Pancreas (tissue), 10 donors: ENCODE measurements around the gene ELP5. TPM values are rescaled to one million over a fixed set of nuclear protein-coding genes. Genes with fewer than 3 reads are reported as not detected.
A peak's percentile ranks its signal among the peaks of the same experiment; 100 is the strongest.

ENCODE experiments used
- ATAC-seq, 4 donors: fragments of 200-7000 bp; cut with Tn5 transposase; one replicate each; pipeline versions ENCODE4 v1.8.0 to v1.9.1; 2020; ENCODE audit warnings: mild to moderate bottlenecking in 4 of 4, moderate library complexity in 4 of 4
- DNase-seq, 6 donors: peaks; one replicate each; pipeline ENCODE4 v3.0.0-alpha.2; 2020
- FAIRE-seq: peaks from 2 replicates; lab custom pipeline; 2012; peaks lifted over from hg19 to GRCh38; lab: Jason Lieb, UNC
- H3K27ac ChIP-seq, 4 donors: fragments of 200-600 bp; sonication (generic); 1 replicate in 3 of 4; 2 replicates in 1 of 4; pipeline versions ENCODE4 v1.5.0 to v1.8.0; 2020
- H3K27me3 ChIP-seq, 4 donors: fragments of 200-600 bp; one replicate each; pipeline ENCODE4 v1.8.0; 2021
- H3K36me3 ChIP-seq, 3 donors: fragments of 200-600 bp; sonication (generic) in 1 of 3; one replicate each; pipeline versions ENCODE4 v1.5.0 to v1.8.0; 2020 to 2021
- H3K4me1 ChIP-seq, 3 donors: fragments of 200-600 bp; one replicate each; pipeline ENCODE4 v1.8.0; 2021
- H3K4me3 ChIP-seq, 4 donors: fragments of 200-600 bp; sonication (generic) in 2 of 4; one replicate each; pipeline versions ENCODE4 v1.5.0 to v1.8.0; 2020 to 2021
- H3K9me3 ChIP-seq, 4 donors: fragments of 200-600 bp; one replicate each; pipeline ENCODE4 v1.8.0; 2021
- WGBS, 2 donors: extraction: QIAGEN DNeasy Blood & Tissue Kit; methylation state at CpG; one replicate each; pipeline ENCODE4 v1.1.7; 2013; 5-methylcytosine and 5-hydroxymethylcytosine counted together
- intact Hi-C, 3 donors: fragments of 100-400 bp; cut with DNase I; formaldehyde crosslinking; loops; one replicate each; pipeline versions ENCODE4 v1.11.1 to v1.14.2; 2022
- polyA plus RNA-seq, 2 donors: library from polyadenylated mRNA; stranded (reverse); fragments of 200-250 nt; gene quantifications; one replicate each; pipeline ENCODE4 v1.2.3, GENCODE V29; 2013
- total RNA-seq, 6 donors: library from RNA; stranded (reverse); fragmentation: NEBNext Ultra II Directional in 4 of 6; extraction: Animal tissue kit (Norgen Biotek cat#: 25700) in 4 of 6; gene quantifications; one replicate each; pipeline versions ENCODE4 v1.2.1 to v1.2.4, GENCODE V29; 2021 to 2023
- TF ChIP-seq, protein P1 (sequence below), 4 donors: fragments of 200-600 bp; sonication (generic) in 3 of 4; IDR thresholded peaks; one replicate each; pipeline versions ENCODE4 v1.5.0 to v1.8.0; 2021; ENCODE audit warnings: antibody characterized with exemption in 4 of 4
- donor health status: healthy with polysubstance abuse.
- donor health status: DM: no; HTN: no; CAD: no; lungs with moderate emphysema.
- donor health status: DM: no; HTN: no; CAD: no.
- donor health status: control.
- donor health status: control.
- donor health status: Bipolar disorder and iron deficiency.
- donor health status: DM: yes; HTN: yes; CAD: no.
- donor health status: DM: no; HTN: no; CAD: no.
- donor health status: DM: no; HTN: no; CAD: no.
- donor health status: DM: yes; HTN: yes; CAD: no.

ELP5 gene
- total and polyA plus RNA-seq, 8 donors, result 11.7 to 41.1 (median 19.5) TPM

DNA sequence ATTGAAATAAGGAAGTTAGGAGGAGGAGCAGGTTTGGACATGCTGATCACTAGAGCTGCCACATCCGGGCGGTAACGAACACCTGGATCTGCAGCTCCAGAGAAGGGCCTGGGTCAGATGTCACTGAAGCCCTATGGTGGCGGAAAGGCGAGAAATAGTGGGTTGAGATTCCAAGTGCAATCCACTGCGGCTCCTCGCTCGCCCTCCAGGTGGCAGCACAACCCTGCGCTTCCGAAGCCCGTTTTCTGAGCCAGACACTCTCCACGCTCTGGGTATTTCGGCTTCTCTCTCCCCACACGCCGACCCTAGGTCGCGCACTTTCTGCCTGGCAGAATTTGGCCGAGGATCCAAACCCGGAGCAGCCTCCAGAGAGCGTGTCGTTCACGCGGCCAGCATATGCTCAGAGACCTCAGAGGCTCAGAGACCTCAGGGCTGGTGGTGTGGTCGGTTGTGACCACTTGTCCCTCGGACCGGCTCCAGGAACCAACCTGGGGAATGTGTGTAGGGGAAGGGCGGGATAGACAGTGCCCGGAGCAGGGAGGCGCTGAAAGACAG lies 28.6 kb downstream of the ELP5 start:
- peak overlapping the region; percentile 15 to 54 (median 32) for H3K27ac ChIP-seq
- no peaks in the 10 kb centered on the region for H3K27me3 ChIP-seq
- ATAC-seq (peak; percentile 87 to 92 (median 89)), FAIRE-seq (no peak), DNase-seq (peak; percentile 70 to 92 (median 86))
- H3K9me3 ChIP-seq, result no peaks in the 10 kb centered on the region
- peak overlapping the region in 2 of 4 donors; percentile 35 to 48 for H3K4me3 ChIP-seq
- WGBS, 2 donors, result 0 to 1% methylated on average over 29 of the region's 29 CpGs
- intact Hi-C loops, result no loop called here
- H3K36me3 ChIP-seq, result no peaks in the 10 kb centered on the region
- peaks cover 5 to 14% (median 9%) of the 10 kb centered on the region in 3 donors for H3K4me1 ChIP-seq
- TF ChIP-seq, protein P1, sequence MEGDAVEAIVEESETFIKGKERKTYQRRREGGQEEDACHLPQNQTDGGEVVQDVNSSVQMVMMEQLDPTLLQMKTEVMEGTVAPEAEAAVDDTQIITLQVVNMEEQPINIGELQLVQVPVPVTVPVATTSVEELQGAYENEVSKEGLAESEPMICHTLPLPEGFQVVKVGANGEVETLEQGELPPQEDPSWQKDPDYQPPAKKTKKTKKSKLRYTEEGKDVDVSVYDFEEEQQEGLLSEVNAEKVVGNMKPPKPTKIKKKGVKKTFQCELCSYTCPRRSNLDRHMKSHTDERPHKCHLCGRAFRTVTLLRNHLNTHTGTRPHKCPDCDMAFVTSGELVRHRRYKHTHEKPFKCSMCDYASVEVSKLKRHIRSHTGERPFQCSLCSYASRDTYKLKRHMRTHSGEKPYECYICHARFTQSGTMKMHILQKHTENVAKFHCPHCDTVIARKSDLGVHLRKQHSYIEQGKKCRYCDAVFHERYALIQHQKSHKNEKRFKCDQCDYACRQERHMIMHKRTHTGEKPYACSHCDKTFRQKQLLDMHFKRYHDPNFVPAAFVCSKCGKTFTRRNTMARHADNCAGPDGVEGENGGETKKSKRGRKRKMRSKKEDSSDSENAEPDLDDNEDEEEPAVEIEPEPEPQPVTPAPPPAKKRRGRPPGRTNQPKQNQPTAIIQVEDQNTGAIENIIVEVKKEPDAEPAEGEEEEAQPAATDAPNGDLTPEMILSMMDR (IDR thresholded peaks at IDR 0.05), result peak; percentile 73 to 91 (median 85)

DNA sequence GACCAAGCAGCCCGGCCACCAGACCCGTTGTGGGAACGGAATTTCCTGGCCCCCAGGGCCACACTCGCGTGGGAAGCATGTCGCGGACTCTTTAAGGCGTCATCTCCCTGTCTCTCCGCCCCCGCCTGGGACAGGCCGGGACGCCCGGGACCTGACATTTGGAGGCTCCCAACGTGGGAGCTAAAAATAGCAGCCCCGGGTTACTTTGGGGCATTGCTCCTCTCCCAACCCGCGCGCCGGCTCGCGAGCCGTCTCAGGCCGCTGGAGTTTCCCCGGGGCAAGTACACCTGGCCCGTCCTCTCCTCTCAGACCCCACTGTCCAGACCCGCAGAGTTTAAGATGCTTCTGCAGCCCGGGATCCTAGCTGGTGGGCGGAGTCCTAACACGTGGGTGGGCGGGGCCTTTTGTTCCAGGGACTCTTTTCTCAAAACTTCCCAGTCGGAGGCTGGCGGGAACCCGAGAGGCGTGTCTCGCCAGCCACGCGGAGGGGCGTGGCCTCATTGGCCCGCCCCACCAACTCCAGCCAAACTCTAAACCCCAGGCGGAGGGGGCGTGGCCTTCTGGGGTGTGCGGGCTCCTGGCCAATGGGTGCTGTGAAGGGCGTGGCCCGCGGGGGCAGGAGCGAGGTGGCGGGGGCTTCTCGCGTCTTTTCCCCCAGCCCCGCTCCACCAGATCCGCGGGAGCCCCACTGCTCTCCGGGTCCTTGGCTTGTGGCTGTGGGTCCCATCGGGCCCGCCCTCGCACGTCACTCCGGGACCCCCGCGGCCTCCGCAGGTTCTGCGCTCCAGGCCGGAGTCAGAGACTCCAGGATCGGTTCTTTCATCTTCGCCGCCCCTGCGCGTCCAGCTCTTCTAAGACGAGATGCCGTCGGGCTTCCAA lies 29.3 kb downstream of the ELP5 start, which contains the start of gene SLC2A4:
Gene SLC2A4, plus strand, starts transcription at position 645 of the 879 bp plus-strand sequence. Its CDS starts 217 bp downstream, at position 862.
- peak within 1 kb of the TSS; percentile 15 to 54 (median 32) for H3K27ac ChIP-seq
- FAIRE-seq, result peak; percentile 81

GRCh38 chr17:7281953-7282751 lies 30.1 kb downstream of the ELP5 start:
- FAIRE-seq (no peak), ATAC-seq (no peak), DNase-seq (peak in 2 of 6 donors; percentile 40 to 63)
- 12 to 17% methylated on average over 43 of the region's 43 CpGs for WGBS, 2 donors
- H3K36me3 ChIP-seq, result no peaks in the 10 kb centered on the region
- H3K27me3 ChIP-seq, result no peaks in the 10 kb centered on the region
- H3K27ac ChIP-seq, result no peak overlapping the region
- peak overlapping the region in 2 of 4 donors; percentile 35 to 48 for H3K4me3 ChIP-seq
- intact Hi-C loops, result no loop called here
- H3K4me1 ChIP-seq, result peaks cover 5 to 14% (median 9%) of the 10 kb centered on the region in 3 donors
- no peaks in the 10 kb centered on the region for H3K9me3 ChIP-seq
- TF ChIP-seq, protein P1 (IDR thresholded peaks at IDR 0.05), result no peak

More for the DNA sequence above, 29.3 kb downstream of the ELP5 start, which contains the start of gene SLC2A4:
- Histone ChIP-seq H3K4me1 (peaks cover 5 to 14% (median 9%) of the 10 kb centered on the region in 3 donors), H3K36me3 (no peaks in the 10 kb centered on the region), H3K4me3 (peak within 1 kb of the TSS; percentile 16 to 48 (median 32)), H3K27me3 (no peaks in the 10 kb centered on the region), H3K9me3 (no peaks in the 10 kb centered on the region)
- 0% methylated on average over 67 to 71 of the region's 71 CpGs for WGBS, 2 donors
- TF ChIP-seq, protein P1 (IDR thresholded peaks at IDR 0.05), result no peak
- intact Hi-C loops, result no loop called here
- DNase-seq, result peak; percentile 90 to 98 (median 96)
- ATAC-seq, result peak; percentile 88 to 95 (median 92)

- TF ChIP-seq, protein P1 (IDR thresholded peaks at IDR 0.05), result no peak
- ATAC-seq (no peak), FAIRE-seq (no peak), DNase-seq (no peak)
- intact Hi-C loops, result no loop called here
- 50 to 52% methylated on average over 6 of the region's 6 CpGs for WGBS, 2 donors
- Histone ChIP-seq H3K9me3 (no peaks in the 10 kb centered on the region), H3K27me3 (no peaks in the 10 kb centered on the region), H3K27ac (no peak overlapping the region), H3K4me1 (peaks cover 5 to 14% (median 9%) of the 10 kb centered on the region in 3 donors), H3K4me3 (no peak overlapping the region), H3K36me3 (no peaks in the 10 kb centered on the region)
These were observed 30.8 kb downstream of the ELP5 start for GRCh38 chr17:7282752-7283321.
